Amniotic epithelial cell (primary cell): ENCODE results near the gene GALNT6.

Experiments used
- DNase-seq: peaks from one replicate; pipeline ENCODE4 v3.0.0-alpha.2; 2010; ENCODE audit warnings: low read depth

The GALNT6 gene

GRCh38 chr12:51405801-51406207 is 14.6 kb upstream of the GALNT6 start:
- no peak for DNase-seq

- no peak for DNase-seq
These were observed 13.4 kb upstream of the GALNT6 start for GRCh38 chr12:51404627-51405026.

- no peak for DNase-seq
These were observed 12.5 kb upstream of the GALNT6 start for GRCh38 chr12:51403681-51404136.

- no peak for DNase-seq
These were observed 12.0 kb upstream of the GALNT6 start for GRCh38 chr12:51403159-51403558.

GRCh38 chr12:51401900-51402299 is 10.7 kb upstream of the GALNT6 start:
- DNase-seq: peak; percentile 68

- no peak for DNase-seq
These were observed 10.3 kb upstream of the GALNT6 start for GRCh38 chr12:51401486-51401885.

GRCh38 chr12:51401020-51401419 is 9.8 kb upstream of the GALNT6 start:
- no peak for DNase-seq

GRCh38 chr12:51399891-51400290 is 8.7 kb upstream of the GALNT6 start:
- no peak for DNase-seq

- DNase-seq: no peak
These were observed 6.5 kb upstream of the GALNT6 start for GRCh38 chr12:51397670-51398069.

GRCh38 chr12:51395283-51396230 is 4.4 kb upstream of the GALNT6 start:
- DNase-seq: no peak

GRCh38 chr12:51393676-51394545 is 2.7 kb upstream of the GALNT6 start:
- peak; percentile 82 for DNase-seq

- DNase-seq: peak; percentile 48
These were observed 1.5 kb upstream of the GALNT6 start for GRCh38 chr12:51392556-51393237.

- no peak for DNase-seq
These were observed 319 bp downstream of the GALNT6 start for GRCh38 chr12:51390891-51391282.

- no peak for DNase-seq
These were observed 749 bp downstream of the GALNT6 start for GRCh38 chr12:51390457-51390856.

- DNase-seq: no peak
These were observed 1.8 kb downstream of the GALNT6 start for GRCh38 chr12:51389302-51389999.

GRCh38 chr12:51388846-51389245 is 2.4 kb downstream of the GALNT6 start:
- peak; percentile 75 for DNase-seq

- peak; percentile 69 for DNase-seq
These were observed 3.0 kb downstream of the GALNT6 start for GRCh38 chr12:51388069-51388799.

GRCh38 chr12:51386351-51386750 is 4.9 kb downstream of the GALNT6 start:
- DNase-seq: no peak

- no peak for DNase-seq
These were observed 7.8 kb downstream of the GALNT6 start for GRCh38 chr12:51383269-51383905.

GRCh38 chr12:51382173-51382572 is 9.0 kb downstream of the GALNT6 start:
- no peak for DNase-seq
